Gastrocnemius medialis (tissue), 4 donors: ENCODE measurements around the gene ARHGEF11. TPM values are rescaled to one million over a fixed set of nuclear protein-coding genes. Genes with fewer than 3 reads are reported as not detected.

ENCODE experiments used
- ATAC-seq, 2 donors: fragments of 150-250 bp; one replicate each; pipeline ENCODE4 v1.9.1; 2016
- DNase-seq, 2 donors: peaks; one replicate each; pipeline ENCODE4 v3.0.0-alpha.2; 2019
- H3K27ac ChIP-seq, 4 donors: fragments of 200-600 bp; sonication (generic); 1 replicate in 1 of 4; 2 replicates in 3 of 4; pipeline ENCODE4 v1.5.1; 2016 to 2018; ENCODE audit warnings: mild to moderate bottlenecking in 2 of 4, moderate library complexity in 1 of 4
- H3K27me3 ChIP-seq, 3 donors: fragments of 200-600 bp; sonication (generic) in 2 of 3; 1 replicate in 1 of 3; 2 replicates in 2 of 3; pipeline versions ENCODE4 v1.5.1 to v1.6.0; 2016 to 2019; ENCODE audit warnings: mild to moderate bottlenecking in 1 of 3, moderate library complexity in 1 of 3
- H3K36me3 ChIP-seq, 2 donors: fragments of 200-600 bp; sonication (generic) in 1 of 2; one replicate each; pipeline ENCODE4 v1.5.1; 2017 to 2018
- H3K4me1 ChIP-seq, 2 donors: fragments of 200-600 bp; sonication (generic) in 1 of 2; one replicate each; pipeline ENCODE4 v1.5.1; 2016 to 2017; ENCODE audit warnings: mild to moderate bottlenecking in 2 of 2
- H3K4me3 ChIP-seq, 4 donors: fragments of 200-600 bp; sonication (generic) in 3 of 4; 1 replicate in 1 of 4; 2 replicates in 3 of 4; pipeline ENCODE4 v1.5.1; 2016 to 2019; ENCODE audit warnings: mild to moderate bottlenecking in 2 of 4
- H3K9me3 ChIP-seq, 3 donors: fragments of 200-600 bp; sonication (generic) in 2 of 3; 1 replicate in 1 of 3; 2 replicates in 2 of 3; pipeline ENCODE4 v1.5.1; 2016 to 2019
- POLR2A ChIP-seq, 2 donors: fragments of 450-650 bp; IDR thresholded peaks; one replicate each; pipeline ENCODE4 v1.6.1; 2017; ENCODE audit warnings: antibody characterized with exemption in 2 of 2, mild to moderate bottlenecking in 2 of 2, moderate library complexity in 2 of 2
- in situ Hi-C, 4 donors: fragments of 200-750 bp; cut with MboI; loops; one replicate each; pipeline versions ENCODE4 v1.15.0 to v1.8.0; 2017; ENCODE audit warnings: low sequenced_read_pairs in 4 of 4
- intact Hi-C: fragments of 100-400 bp; cut with DNase I; formaldehyde crosslinking; loops from one replicate; pipeline ENCODE4 v1.15.1; 2023; ENCODE audit warnings: low total_unique reads
- total RNA-seq, 4 donors: library from RNA; depleted of rRNA; stranded (reverse); fragments of >200 nt; gene quantifications; one replicate each; pipeline versions ENCODE4 v1.1.0 to v1.2.3, GENCODE V29; 2016
- TF ChIP-seq, protein P1 (sequence below), 5 experiments: fragments of 450-650 bp in 3 of 5; fragments of 200-600 bp in 2 of 5; sonication (generic) in 2 of 5; IDR thresholded peaks in 4 of 5; conservative IDR thresholded peaks in 1 of 5; 1 replicate in 4 of 5; 2 replicates in 1 of 5; pipeline ENCODE4 v1.5.1; 2016 to 2019; ENCODE audit warnings: antibody characterized with exemption in 5 of 5, mild to moderate bottlenecking in 3 of 5, moderate library complexity in 3 of 5

Gene ARHGEF11
- total RNA-seq, 4 donors from 2014 or later: 19.5 to 33.4 (median 27.7) TPM

DNA sequence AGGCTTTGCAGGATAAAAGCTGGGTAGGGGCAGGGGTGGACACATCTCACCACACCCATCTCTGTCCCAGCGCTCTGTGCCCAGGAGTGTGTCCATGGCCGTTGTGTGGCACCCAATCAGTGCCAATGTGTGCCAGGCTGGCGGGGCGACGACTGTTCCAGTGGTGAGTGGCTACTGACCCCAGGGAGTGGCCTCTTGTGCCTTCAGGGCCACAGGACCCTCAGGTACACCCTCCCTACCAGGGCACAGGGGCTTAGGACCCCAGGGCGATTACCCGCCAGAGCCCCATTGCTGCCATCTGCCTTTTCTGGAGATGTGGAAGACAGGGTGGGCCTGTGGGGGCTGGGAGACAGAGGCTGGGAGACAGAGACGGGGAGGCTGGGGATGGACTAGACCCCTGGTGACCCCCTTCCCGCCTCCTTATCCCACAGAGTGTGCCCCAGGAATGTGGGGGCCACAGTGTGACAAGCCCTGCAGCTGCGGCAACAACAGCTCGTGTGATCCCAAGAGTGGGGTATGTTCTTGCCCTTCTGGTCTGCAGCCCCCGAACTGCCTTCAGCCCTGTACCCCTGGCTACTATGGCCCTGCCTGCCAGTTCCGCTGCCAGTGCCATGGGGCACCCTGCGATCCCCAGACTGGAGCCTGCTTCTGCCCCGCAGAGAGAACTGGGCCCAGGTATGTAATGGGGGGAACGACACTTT is 139.2 kb downstream of the ARHGEF11 start:
- DNase-seq: no peak
- Histone ChIP-seq H3K9me3 (no peaks in the 10 kb centered on the region), H3K4me3 (no peak overlapping the region), H3K36me3 (peaks cover 0 to 3% of the 10 kb centered on the region in 2 donors), H3K27ac (no peak overlapping the region), H3K4me1 (peaks cover 0 to 2% of the 10 kb centered on the region in 2 donors), H3K27me3 (peaks cover 0 to 11% (median 7%) of the 10 kb centered on the region in 3 donors)
- ATAC-seq: no peak
- intact Hi-C loops (no loop called here), in situ Hi-C loops (no loop called here)
- no peak for TF ChIP-seq POLR2A (IDR thresholded peaks at IDR 0.05)
- TF ChIP-seq, protein P1, sequence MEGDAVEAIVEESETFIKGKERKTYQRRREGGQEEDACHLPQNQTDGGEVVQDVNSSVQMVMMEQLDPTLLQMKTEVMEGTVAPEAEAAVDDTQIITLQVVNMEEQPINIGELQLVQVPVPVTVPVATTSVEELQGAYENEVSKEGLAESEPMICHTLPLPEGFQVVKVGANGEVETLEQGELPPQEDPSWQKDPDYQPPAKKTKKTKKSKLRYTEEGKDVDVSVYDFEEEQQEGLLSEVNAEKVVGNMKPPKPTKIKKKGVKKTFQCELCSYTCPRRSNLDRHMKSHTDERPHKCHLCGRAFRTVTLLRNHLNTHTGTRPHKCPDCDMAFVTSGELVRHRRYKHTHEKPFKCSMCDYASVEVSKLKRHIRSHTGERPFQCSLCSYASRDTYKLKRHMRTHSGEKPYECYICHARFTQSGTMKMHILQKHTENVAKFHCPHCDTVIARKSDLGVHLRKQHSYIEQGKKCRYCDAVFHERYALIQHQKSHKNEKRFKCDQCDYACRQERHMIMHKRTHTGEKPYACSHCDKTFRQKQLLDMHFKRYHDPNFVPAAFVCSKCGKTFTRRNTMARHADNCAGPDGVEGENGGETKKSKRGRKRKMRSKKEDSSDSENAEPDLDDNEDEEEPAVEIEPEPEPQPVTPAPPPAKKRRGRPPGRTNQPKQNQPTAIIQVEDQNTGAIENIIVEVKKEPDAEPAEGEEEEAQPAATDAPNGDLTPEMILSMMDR (IDR thresholded peaks at IDR 0.05 in 4 of 5, conservative IDR thresholded peaks at IDR 0.05 in 1 of 5): no peak

DNA sequence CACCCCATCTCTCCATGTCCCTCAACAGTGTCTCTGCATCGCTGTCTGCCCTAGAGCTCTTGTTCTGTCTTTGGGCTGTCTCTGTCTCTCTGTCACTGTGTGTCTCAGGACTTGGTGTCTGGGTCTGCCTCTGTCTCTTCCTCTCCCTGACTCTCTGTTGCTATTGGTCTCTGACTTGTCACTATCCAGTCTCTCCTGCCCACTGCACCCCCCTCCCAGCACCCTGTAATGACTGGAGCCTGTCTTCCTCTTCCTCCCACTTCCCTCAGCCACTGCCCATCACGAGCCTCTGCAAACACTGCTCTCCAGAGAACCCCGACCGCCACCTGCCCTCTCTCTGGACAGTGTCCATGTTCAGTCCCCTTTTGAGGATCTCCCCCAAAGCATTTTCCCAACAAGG is 139.9 kb downstream of the ARHGEF11 start:
- intact Hi-C loops (no loop called here), in situ Hi-C loops (no loop called here)
- H3K27ac ChIP-seq: no peak overlapping the region
- H3K36me3 ChIP-seq: peaks cover 0 to 3% of the 10 kb centered on the region in 2 donors
- TF ChIP-seq, protein P1 (IDR thresholded peaks at IDR 0.05 in 4 of 5, conservative IDR thresholded peaks at IDR 0.05 in 1 of 5): no peak
- TF ChIP-seq POLR2A (IDR thresholded peaks at IDR 0.05): no peak
- DNase-seq (no peak), ATAC-seq (no peak)
- H3K9me3 ChIP-seq: no peaks in the 10 kb centered on the region
- no peak overlapping the region for H3K4me3 ChIP-seq
- H3K4me1 ChIP-seq: peaks cover 5 to 6% of the 10 kb centered on the region in 2 donors
- H3K27me3 ChIP-seq: peaks cover 0 to 11% (median 7%) of the 10 kb centered on the region in 3 donors

DNA sequence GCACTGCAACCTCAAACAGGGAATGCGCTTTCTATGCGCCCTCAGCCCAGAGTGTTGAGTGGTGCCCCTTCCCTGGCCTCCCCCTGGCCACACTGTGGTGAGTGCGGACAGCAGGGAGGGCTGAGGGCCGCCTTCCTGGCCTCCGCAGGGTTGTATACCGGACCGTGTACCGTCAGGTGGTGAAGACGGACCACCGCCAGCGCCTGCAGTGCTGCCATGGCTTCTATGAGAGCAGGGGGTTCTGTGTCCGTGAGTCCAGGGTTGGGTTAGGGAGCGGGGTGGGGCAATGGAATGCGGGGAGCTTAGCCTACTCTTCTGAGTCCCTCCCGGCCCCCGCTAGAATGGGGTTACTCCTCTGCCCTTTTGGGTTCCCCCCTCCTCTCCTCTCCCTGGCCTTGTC is 140.4 kb downstream of the ARHGEF11 start:
- TF ChIP-seq, protein P1 (IDR thresholded peaks at IDR 0.05 in 4 of 5, conservative IDR thresholded peaks at IDR 0.05 in 1 of 5): no peak
- TF ChIP-seq POLR2A (IDR thresholded peaks at IDR 0.05): no peak
- H3K27me3 ChIP-seq: peaks cover 0 to 11% (median 7%) of the 10 kb centered on the region in 3 donors
- ATAC-seq: no peak
- in situ Hi-C loops (no loop called here), intact Hi-C loops (no loop called here)
- no peak for DNase-seq
- H3K4me1 ChIP-seq: peaks cover 6% of the 10 kb centered on the region in 2 donors
- H3K9me3 ChIP-seq: no peaks in the 10 kb centered on the region
- peaks cover 0 to 3% of the 10 kb centered on the region in 2 donors for H3K36me3 ChIP-seq
- H3K4me3 ChIP-seq: no peak overlapping the region
- no peak overlapping the region for H3K27ac ChIP-seq

DNA sequence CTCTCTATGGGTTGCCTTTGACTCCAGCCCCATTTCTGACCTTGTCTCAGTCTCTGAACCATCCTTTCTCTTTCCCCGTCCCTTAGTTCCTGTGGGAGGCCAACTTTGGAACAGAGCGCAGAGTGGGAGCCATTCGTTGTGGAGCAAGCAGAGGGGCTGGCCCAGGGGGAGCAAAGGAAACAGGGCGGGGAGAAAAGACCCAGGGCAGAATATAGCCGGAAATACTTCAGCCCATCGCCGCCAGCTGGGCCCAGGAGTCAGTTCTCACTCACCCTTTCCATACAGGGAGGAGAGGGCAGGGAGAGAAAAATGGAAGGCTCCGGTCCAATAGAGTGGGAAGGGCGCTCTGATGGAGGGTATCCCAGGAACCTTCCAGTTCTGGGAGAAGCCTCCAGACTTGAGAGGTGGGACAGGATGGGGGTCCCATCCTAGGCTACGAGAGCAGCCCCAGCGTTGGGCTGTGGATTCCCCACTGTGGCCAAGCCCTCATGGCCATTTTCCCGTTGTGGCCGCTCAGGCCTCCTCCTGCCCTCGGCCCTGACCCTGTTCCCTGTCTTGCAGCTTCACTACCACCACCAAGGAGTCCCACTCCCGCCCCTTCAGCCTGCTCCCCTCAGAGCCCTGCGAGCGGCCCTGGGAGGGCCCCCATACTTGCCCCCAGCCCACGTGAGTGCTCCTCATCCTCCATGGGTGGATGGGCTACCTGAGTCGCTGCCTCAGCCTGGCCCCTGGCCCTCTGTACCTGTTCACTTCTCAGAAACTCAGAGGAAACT is 141.2 kb downstream of the ARHGEF11 start:
- DNase-seq: no peak
- Histone ChIP-seq H3K27ac (no peak overlapping the region), H3K27me3 (peaks cover 0 to 7% (median 4%) of the 10 kb centered on the region in 3 donors), H3K4me3 (no peak overlapping the region), H3K36me3 (peaks cover 0 to 3% of the 10 kb centered on the region in 2 donors), H3K9me3 (no peaks in the 10 kb centered on the region), H3K4me1 (peaks cover 9 to 12% of the 10 kb centered on the region in 2 donors)
- intact Hi-C loops (no loop called here), in situ Hi-C loops (no loop called here)
- no peak for ATAC-seq
- TF ChIP-seq POLR2A (IDR thresholded peaks at IDR 0.05): no peak
- TF ChIP-seq, protein P1 (IDR thresholded peaks at IDR 0.05 in 4 of 5, conservative IDR thresholded peaks at IDR 0.05 in 1 of 5): no peak
